HG03097 (cell line): ENCODE results near the gene CDK19.
A peak's percentile ranks its signal among the peaks of the same experiment; 100 is the strongest.
"Not testable (repeated sequence)": the region's sequence is repeated elsewhere in the genome, so short reads cannot be mapped to it uniquely, and the experiment has no call there.

ENCODE experiments used
- ATAC-seq: cut with Tn5 transposase; IDR thresholded peaks from one replicate; pipeline ENCODE4 v1.9.1; 2021; ENCODE audit not compliant: unreplicated experiment, low FRiP score

The CDK19 gene

DNA sequence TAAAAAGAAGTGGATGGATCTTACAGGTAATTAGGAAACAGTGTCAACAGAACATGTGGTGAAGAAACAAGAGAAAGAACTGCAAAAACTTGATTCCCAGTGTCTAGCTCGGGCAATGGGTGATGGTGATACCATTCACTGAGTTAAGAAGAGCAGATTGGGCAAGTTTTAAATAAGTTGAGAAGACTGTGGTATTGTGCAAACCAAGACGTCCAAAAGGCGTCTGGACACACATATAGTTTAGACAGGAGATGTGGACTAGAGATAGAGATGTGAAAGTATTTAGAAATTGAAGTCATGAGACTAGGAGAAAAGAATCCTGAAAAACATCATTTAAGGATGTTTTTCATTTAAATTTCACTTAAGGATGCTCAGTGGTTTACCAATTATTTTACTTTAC, 53.9 kb downstream of the CDK19 start:
- ATAC-seq = no peak

- no peak for ATAC-seq
These were observed 54.7 kb downstream of the CDK19 start for GRCh38 chr6:110760589-110760988.

GRCh38 chr6:110760098-110760497, 55.2 kb downstream of the CDK19 start:
- ATAC-seq = not testable (repeated sequence)

DNA sequence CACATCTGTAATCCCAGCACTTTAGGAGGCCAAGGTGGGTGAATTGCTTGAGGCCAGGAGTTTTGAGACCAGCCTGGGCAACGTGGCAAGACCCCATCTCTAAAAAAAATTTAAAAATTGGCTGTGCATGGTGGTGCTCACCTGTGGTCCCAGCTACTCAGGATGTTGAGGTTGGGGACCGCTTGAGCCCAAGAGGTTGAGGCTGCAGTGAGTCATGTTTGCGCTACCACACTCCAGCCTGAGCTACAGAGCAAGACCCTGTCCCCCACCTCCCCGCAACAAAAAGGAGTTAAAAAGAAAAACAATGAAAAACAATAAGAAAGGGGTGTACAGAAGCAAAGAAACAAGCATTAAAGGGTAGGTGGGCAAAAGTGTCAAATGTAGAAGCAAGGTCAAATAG, 57.3 kb downstream of the CDK19 start:
- no peak for ATAC-seq

- ATAC-seq = no peak
These were observed 58.5 kb downstream of the CDK19 start for GRCh38 chr6:110756817-110757216.

DNA sequence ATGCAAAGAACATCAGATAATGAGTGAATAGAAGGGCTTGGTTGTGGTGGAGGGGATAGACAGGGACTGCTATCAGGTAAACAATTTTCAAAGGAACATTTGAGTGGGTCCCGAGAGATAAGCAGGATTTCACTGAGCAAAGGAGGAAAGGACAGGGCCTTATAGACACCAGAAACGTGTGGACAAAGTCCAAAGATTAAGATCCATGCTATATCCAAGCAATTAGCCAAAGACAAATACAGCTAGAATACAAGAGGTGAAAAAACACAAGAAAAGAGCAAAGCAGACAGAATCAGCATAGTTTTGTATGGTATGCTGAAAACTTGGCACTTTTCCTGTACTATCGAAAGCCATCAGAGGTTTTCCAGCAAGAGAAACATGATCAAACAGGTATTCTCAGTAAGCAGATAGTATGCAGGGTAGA, 59.8 kb downstream of the CDK19 start:
- no peak for ATAC-seq

DNA sequence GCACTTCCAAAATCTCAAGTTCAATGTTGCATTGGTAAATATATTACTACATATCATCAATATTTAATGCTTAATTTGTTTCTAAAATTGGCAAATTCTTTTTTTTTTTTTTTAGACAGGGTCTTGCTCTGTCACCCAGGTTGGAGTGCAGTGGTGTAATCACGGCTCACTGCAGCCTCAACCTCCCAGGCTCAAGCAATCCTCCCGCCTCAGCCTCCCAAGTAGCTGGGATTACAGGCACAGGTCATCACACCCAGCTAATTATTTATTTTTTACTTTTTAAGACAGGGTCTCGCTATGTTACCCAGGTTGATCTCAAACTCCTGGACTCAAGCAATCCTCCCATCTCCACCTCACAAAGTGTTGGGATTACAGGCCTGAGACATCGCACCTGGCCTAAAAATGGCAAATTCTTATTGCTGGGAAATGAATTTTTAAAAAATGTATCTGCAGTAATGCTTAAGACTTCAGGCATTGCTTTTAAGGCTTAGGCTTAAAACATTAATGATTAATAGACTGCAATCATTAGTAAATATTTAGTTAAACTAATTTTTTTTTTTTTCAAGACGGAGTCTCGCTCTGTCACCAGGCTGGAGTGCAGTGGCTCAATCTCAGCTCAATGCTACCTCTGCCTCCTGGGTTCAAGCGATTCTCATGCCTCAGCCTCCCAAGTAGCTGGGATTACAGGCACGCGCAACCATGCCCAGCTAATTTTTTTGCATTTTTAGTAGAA, 61.2 kb downstream of the CDK19 start:
- ATAC-seq = not testable (repeated sequence)

- ATAC-seq = no peak
These were observed 66.8 kb downstream of the CDK19 start for GRCh38 chr6:110748453-110748852.

- ATAC-seq = no peak
These were observed 68.6 kb downstream of the CDK19 start for GRCh38 chr6:110746680-110747079.

GRCh38 chr6:110744991-110745390, 70.3 kb downstream of the CDK19 start:
- ATAC-seq = no peak

- ATAC-seq = not testable (repeated sequence)
These were observed 72.7 kb downstream of the CDK19 start for GRCh38 chr6:110742552-110742951.

DNA sequence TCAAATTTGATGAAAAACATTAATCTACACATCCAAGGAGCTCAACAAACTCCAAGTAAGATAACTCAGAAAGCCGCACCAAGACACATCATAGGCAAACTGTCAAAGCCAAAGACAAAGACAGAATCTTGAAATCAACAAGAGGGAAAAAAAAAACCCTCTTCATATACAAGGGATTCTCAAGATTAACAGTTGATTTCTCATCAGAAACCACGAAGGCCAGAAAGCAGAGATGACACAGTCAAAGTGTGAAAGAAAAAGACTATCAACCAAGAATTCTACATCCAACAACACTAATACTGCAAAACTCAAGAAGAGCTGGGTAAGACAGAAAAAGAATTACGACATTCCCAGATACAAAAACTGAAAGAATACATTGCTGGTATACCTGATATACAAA, 73.8 kb downstream of the CDK19 start:
- ATAC-seq = no peak

DNA sequence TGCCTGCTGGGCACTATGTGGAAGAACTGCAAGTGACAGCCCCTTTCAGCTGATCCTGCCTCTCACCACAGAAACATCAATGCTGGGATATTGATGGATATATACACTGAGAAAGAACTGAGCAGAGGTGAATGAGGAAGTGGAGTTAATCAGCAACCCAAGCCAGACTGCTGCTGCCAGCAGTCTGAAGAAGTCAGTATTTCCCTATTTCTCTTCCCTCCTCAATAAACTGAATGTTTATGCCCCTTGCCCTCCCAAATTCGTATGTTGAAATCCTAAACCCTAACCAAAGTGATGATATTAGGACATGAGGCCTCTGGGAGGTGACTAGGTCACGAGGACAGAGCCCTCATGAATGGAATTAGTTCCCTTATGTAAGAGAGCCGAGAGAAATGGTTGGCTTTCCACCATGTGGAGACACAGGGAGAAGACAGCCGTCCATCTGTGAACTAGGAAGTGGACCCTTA, 76.3 kb downstream of the CDK19 start:
- ATAC-seq = peak; percentile 56

DNA sequence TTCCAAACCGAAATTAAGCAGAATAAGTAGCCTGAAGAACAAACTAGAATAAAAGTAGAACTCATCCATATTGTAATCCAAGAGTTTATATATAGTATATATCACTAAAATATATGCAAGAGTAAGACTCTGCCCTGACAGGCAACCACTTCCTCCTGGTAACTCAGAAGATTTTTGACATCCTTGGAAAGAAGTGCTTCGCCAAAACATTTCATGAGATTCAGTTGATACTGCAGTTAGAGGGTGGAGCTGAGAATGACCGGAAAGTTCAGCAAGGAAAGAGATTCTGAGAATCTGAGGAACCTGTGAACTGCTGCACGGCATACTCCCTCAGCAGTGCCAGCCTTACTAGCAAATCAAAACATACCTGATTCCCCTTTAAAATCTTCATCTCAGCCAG, 79.6 kb downstream of the CDK19 start:
- no peak for ATAC-seq

- no peak for ATAC-seq
These were observed 83.4 kb downstream of the CDK19 start for GRCh38 chr6:110731898-110732297.

- ATAC-seq = no peak
These were observed 84.1 kb downstream of the CDK19 start for GRCh38 chr6:110731196-110731595.

DNA sequence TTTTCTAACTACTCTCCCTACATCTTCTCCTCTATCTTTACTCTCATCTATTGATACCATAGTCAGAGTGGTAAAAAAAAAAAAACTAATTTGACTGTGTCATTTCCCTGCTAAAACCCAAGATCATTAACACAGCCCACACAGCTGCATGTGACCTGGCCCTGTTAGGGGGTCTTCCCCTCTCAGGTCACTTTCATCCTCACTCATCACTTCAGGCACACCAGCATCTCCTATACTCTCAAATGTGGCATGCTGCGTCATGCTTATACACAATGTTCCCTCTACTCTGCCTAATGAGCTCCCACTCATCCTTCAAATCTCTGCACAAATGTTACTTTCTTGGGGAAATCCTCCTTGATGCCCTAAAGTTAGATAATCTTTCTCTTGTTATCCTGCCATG, 86.8 kb downstream of the CDK19 start:
- no peak for ATAC-seq

- no peak for ATAC-seq
These were observed 92.3 kb downstream of the CDK19 start for GRCh38 chr6:110723017-110723416.

DNA sequence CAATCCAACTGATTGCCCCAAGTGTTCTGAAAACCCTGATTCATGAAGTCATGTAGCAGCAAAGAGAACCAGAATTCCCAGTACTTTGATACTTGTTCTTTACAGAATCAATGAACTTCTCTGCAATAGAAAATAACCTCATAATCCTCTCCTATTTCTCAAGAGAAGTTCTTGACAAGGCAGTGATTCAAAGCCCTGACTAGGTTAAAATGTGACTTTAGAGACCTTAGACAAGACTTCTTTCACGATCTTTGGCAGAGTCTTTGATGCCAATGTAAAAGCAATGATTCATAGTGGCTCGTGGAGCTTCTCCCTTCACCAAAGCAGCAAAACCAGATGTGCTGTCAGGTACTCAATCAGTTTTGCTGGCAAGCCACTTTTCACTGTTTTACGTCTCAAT, 95.2 kb downstream of the CDK19 start:
- no peak for ATAC-seq

- not testable (repeated sequence) for ATAC-seq
These were observed 95.7 kb downstream of the CDK19 start for GRCh38 chr6:110719601-110720000.

GRCh38 chr6:110714143-110714542, 101.1 kb downstream of the CDK19 start:
- ATAC-seq = no peak

GRCh38 chr6:110712238-110712637, 103.0 kb downstream of the CDK19 start:
- ATAC-seq = no peak

GRCh38 chr6:110710115-110710514, 105.2 kb downstream of the CDK19 start:
- ATAC-seq = no peak
